H1 (cell line): ENCODE data around the gene LANCL1. TPM values are rescaled to one million over a fixed set of nuclear protein-coding genes. Genes with fewer than 3 reads are reported as not detected.

Experiments used
- CREB1 ChIP-seq: IDR thresholded peaks from 2 replicates; pipeline ENCODE4 v1.6.1; 2012; ENCODE audit warnings: inconsistent platforms
- RBBP5 ChIP-seq: IDR thresholded peaks from 2 replicates; pipeline ENCODE4 v1.7.1; 2012; ENCODE audit warnings: low read depth, mild to moderate bottlenecking, inconsistent platforms, low read length, moderate library complexity, borderline replicate concordance
- SIX5 ChIP-seq: IDR thresholded peaks from 2 replicates; pipeline ENCODE4 v1.6.1; 2011; ENCODE audit warnings: mild to moderate bottlenecking, low read depth, low read length
- SRF ChIP-seq: IDR thresholded peaks from 2 replicates; pipeline ENCODE4 v1.6.1; 2011; ENCODE audit warnings: mild to moderate bottlenecking, low read depth, low read length, moderate library complexity
- TAF1 ChIP-seq: IDR thresholded peaks from 2 replicates; pipeline ENCODE4 v1.6.1; 2011; ENCODE audit warnings: mild to moderate bottlenecking, low read depth, low read length
- polyA plus RNA-seq, 7 experiments: library from polyadenylated mRNA; depleted of rRNA in 3 of 7; stranded (reverse) in 5 of 7; unstranded in 2 of 7; fragments of >200 nt in 5 of 7; fragments of 200-250 nt in 2 of 7; gene quantifications; 1 replicate in 5 of 7; 2 replicates in 1 of 7; 4 replicates in 1 of 7; pipeline versions ENCODE4 v1.2.1 to v1.2.3, GENCODE V29; 2011 to 2013; ENCODE audit warnings: missing spikeins in 2 of 7, mixed read lengths in 2 of 7
- total RNA-seq: library from RNA; stranded (reverse); fragmentation: NEBNext Ultra II Directional; extraction: Animal tissue kit (Norgen Biotek cat#: 25700); gene quantifications from 2 replicates; pipeline ENCODE4 v1.2.1, GENCODE V29; 2021
- TF ChIP-seq, protein P1 (sequence below): fragments of 300-600 bp; sonication (generic); IDR thresholded peaks from 2 replicates; pipeline ENCODE4 v1.7.1; 2012; ENCODE audit warnings: low read length, moderate library complexity, mild to moderate bottlenecking, inconsistent platforms; ENCODE audit not compliant: insufficient replicate concordance
- TF ChIP-seq, protein P2 (sequence below): IDR thresholded peaks from 2 replicates; pipeline ENCODE4 v1.6.1; 2012; ENCODE audit warnings: inconsistent platforms

LANCL1 gene
- total and polyA plus RNA-seq, 2 of the 8 experiments (the other 6 are each of a cell fraction or from before 2014, with no cell fraction given) = 26.2 to 48.7 TPM

DNA sequence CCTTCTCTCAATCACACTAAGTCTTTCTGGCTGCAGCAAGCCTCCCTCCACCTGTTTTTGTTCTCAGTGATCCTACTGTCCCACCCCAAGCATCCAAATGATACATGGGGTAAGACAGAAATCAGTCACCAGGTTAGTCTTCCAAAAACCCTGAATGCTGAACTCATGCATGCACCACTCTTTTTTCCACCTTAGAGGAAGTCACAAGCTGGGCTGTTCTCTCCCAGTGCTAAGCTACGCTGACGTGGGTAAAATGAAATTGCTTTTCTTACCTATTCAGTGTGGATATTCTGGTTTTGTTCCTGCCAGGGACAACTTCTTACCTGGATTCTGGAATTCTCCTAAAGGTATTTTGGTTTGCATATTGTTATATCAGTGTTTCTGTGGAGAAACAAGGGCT lies 54.2 kb downstream of the LANCL1 start (continued):
- TF ChIP-seq, protein P1, sequence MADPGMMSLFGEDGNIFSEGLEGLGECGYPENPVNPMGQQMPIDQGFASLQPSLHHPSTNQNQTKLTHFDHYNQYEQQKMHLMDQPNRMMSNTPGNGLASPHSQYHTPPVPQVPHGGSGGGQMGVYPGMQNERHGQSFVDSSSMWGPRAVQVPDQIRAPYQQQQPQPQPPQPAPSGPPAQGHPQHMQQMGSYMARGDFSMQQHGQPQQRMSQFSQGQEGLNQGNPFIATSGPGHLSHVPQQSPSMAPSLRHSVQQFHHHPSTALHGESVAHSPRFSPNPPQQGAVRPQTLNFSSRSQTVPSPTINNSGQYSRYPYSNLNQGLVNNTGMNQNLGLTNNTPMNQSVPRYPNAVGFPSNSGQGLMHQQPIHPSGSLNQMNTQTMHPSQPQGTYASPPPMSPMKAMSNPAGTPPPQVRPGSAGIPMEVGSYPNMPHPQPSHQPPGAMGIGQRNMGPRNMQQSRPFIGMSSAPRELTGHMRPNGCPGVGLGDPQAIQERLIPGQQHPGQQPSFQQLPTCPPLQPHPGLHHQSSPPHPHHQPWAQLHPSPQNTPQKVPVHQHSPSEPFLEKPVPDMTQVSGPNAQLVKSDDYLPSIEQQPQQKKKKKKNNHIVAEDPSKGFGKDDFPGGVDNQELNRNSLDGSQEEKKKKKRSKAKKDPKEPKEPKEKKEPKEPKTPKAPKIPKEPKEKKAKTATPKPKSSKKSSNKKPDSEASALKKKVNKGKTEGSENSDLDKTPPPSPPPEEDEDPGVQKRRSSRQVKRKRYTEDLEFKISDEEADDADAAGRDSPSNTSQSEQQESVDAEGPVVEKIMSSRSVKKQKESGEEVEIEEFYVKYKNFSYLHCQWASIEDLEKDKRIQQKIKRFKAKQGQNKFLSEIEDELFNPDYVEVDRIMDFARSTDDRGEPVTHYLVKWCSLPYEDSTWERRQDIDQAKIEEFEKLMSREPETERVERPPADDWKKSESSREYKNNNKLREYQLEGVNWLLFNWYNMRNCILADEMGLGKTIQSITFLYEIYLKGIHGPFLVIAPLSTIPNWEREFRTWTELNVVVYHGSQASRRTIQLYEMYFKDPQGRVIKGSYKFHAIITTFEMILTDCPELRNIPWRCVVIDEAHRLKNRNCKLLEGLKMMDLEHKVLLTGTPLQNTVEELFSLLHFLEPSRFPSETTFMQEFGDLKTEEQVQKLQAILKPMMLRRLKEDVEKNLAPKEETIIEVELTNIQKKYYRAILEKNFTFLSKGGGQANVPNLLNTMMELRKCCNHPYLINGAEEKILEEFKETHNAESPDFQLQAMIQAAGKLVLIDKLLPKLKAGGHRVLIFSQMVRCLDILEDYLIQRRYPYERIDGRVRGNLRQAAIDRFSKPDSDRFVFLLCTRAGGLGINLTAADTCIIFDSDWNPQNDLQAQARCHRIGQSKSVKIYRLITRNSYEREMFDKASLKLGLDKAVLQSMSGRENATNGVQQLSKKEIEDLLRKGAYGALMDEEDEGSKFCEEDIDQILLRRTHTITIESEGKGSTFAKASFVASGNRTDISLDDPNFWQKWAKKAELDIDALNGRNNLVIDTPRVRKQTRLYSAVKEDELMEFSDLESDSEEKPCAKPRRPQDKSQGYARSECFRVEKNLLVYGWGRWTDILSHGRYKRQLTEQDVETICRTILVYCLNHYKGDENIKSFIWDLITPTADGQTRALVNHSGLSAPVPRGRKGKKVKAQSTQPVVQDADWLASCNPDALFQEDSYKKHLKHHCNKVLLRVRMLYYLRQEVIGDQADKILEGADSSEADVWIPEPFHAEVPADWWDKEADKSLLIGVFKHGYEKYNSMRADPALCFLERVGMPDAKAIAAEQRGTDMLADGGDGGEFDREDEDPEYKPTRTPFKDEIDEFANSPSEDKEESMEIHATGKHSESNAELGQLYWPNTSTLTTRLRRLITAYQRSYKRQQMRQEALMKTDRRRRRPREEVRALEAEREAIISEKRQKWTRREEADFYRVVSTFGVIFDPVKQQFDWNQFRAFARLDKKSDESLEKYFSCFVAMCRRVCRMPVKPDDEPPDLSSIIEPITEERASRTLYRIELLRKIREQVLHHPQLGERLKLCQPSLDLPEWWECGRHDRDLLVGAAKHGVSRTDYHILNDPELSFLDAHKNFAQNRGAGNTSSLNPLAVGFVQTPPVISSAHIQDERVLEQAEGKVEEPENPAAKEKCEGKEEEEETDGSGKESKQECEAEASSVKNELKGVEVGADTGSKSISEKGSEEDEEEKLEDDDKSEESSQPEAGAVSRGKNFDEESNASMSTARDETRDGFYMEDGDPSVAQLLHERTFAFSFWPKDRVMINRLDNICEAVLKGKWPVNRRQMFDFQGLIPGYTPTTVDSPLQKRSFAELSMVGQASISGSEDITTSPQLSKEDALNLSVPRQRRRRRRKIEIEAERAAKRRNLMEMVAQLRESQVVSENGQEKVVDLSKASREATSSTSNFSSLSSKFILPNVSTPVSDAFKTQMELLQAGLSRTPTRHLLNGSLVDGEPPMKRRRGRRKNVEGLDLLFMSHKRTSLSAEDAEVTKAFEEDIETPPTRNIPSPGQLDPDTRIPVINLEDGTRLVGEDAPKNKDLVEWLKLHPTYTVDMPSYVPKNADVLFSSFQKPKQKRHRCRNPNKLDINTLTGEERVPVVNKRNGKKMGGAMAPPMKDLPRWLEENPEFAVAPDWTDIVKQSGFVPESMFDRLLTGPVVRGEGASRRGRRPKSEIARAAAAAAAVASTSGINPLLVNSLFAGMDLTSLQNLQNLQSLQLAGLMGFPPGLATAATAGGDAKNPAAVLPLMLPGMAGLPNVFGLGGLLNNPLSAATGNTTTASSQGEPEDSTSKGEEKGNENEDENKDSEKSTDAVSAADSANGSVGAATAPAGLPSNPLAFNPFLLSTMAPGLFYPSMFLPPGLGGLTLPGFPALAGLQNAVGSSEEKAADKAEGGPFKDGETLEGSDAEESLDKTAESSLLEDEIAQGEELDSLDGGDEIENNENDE = no peak
- TF ChIP-seq SRF = no peak
- TF ChIP-seq, protein P2, sequence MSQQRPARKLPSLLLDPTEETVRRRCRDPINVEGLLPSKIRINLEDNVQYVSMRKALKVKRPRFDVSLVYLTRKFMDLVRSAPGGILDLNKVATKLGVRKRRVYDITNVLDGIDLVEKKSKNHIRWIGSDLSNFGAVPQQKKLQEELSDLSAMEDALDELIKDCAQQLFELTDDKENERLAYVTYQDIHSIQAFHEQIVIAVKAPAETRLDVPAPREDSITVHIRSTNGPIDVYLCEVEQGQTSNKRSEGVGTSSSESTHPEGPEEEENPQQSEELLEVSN = no peak
- no peak for TF ChIP-seq SIX5
- TF ChIP-seq CREB1 = no peak
- no peak for TF ChIP-seq RBBP5
- no peak for TF ChIP-seq TAF1
